Fibroblast of the aortic adventitia (primary cell): ENCODE data around the gene SMIM14. TPM values are rescaled to one million over a fixed set of nuclear protein-coding genes. Genes with fewer than 3 reads are reported as not detected.
A peak's percentile ranks its signal among the peaks of the same experiment; 100 is the strongest.

Experiments used
- DNase-seq: peaks from one replicate; pipeline ENCODE4 v3.0.0-alpha.2; 2010; ENCODE audit warnings: low read depth
- H3K4me3 ChIP-seq: 2 replicates; pipeline ENCODE4 v1.5.1; 2011; ENCODE audit warnings: low read depth, mild to moderate bottlenecking, control low read depth, low read length, moderate library complexity
- total RNA-seq: library from RNA; depleted of rRNA; stranded (reverse); fragments of >200 nt; gene quantifications from 2 replicates; pipeline ENCODE4 v1.2.3, GENCODE V29; 2012; ENCODE audit warnings: low replicate concordance
- TF ChIP-seq, protein P1 (sequence below): IDR thresholded peaks from 2 replicates; pipeline ENCODE4 v1.5.1; 2011; ENCODE audit warnings: mild to moderate bottlenecking, low read length, control low read depth, inconsistent platforms; ENCODE audit not compliant: insufficient read depth

SMIM14 gene
- total RNA-seq, 1 donor: 122 TPM

DNA sequence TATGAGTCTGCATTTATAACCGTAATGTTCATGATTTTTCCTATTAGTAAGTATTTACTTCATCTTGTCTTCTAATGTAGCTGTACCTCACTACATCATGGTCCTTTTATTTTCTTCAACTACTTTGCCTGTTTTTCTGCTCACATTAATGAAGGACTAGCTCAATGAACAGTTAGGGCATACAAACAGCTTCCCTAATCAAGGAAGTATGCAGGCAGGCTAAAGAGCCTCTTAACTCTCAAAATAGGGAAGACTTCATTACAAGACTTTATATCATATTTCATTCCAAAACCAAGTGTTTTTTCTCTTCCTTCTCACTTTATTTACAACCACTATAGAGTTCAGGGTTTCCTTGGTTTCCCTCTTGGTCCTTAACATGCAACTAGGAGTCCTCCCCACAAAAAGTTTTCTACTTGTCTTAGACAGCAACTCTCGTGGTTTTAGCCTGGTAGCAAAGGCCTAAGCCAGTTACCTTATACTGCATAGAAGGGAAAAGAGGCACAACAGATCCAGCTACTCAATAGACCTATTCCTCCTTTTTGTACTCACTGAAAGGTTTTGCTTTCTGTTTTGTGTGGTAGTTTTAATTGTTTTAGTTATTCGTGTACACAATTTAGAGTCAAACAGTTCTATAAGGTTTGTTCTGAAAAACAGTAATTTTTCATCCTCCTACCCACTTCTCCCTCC is 40.8 kb downstream of the SMIM14 start:
- no peak overlapping the region for H3K4me3 ChIP-seq
- DNase-seq: no peak
- TF ChIP-seq, protein P1, sequence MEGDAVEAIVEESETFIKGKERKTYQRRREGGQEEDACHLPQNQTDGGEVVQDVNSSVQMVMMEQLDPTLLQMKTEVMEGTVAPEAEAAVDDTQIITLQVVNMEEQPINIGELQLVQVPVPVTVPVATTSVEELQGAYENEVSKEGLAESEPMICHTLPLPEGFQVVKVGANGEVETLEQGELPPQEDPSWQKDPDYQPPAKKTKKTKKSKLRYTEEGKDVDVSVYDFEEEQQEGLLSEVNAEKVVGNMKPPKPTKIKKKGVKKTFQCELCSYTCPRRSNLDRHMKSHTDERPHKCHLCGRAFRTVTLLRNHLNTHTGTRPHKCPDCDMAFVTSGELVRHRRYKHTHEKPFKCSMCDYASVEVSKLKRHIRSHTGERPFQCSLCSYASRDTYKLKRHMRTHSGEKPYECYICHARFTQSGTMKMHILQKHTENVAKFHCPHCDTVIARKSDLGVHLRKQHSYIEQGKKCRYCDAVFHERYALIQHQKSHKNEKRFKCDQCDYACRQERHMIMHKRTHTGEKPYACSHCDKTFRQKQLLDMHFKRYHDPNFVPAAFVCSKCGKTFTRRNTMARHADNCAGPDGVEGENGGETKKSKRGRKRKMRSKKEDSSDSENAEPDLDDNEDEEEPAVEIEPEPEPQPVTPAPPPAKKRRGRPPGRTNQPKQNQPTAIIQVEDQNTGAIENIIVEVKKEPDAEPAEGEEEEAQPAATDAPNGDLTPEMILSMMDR: no peak

DNA sequence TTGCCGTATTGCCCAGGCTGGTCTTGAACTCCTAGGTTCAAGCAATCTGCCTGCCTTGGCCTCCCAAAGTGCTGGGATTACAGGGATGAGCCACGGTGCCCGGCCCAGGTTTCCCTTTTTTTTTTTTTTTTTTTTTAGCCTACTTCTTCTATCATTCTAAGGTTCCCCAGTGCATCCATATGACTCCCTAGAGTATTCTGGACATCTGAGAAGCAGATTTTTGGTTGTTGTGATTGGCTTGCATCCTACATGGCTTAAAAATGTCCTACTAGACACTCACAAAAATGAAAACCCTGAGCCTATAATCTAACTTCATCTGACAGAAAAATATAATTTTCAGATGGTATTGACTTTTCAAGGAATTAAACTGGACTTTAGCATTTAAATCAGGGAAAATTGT is 41.7 kb downstream of the SMIM14 start:
- DNase-seq: no peak
- TF ChIP-seq, protein P1: no peak
- no peak overlapping the region for H3K4me3 ChIP-seq

DNA sequence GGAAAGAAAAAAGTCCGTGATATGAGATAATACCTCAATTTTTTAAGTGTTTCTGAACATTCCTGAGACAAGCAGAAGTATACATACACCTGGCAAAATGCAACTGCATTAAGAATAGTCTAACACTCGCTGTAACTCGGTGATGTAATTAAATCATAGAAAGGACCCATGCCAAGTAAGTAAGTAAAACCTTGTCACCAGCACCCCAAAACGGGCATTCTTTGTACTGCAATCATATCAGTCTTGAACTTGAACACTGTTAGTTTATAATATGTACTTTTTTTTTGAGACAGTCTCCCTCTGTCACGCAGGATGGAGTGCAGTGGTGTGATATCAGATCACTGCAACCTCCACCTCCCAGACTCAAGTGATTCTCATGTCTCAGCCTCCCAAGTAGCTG is 47.4 kb downstream of the SMIM14 start:
- peak; percentile 62 for DNase-seq
- TF ChIP-seq, protein P1: peak; percentile 32
- H3K4me3 ChIP-seq: no peak overlapping the region

DNA sequence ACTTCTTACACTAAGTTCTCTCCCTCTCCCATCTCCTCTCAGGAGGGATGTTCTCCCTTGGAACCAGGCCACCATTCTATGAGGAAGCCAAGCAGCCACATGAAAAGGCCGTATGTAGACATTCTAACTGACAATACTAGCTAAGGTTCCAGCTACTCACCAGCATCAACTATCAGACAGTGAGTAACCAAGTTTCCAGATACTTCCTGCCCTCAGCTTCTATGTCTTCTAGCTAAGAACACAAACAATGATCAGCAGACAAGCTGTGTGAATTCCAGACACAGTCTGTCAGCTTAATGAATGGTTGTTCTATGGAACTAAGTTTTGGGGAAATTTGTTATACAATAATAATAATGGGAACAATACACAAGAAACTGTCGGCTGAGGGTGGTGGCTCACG is 50.8 kb downstream of the SMIM14 start:
- no peak overlapping the region for H3K4me3 ChIP-seq
- TF ChIP-seq, protein P1: no peak
- DNase-seq: peak; percentile 65

DNA sequence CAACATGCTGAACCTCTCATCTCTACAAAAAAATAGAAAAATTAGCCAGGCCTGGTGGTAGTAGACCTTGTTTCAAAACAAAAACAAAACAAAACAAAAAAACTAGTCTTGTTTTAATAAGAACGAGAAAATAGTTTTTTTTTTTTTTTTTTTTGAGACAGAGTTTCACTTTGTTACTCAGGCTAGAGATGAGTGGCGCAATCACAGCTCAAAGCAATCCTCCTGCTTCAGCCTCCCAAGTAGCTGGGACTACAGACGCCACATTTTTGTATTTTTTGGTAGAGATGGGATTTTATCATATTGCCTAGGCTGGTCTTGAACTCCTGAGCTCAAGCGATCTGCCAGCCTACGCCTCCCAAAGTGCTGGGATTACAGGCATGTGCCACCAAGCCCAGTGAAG is 63.7 kb downstream of the SMIM14 start:
- no peak for DNase-seq
- TF ChIP-seq, protein P1: no peak
- no peak overlapping the region for H3K4me3 ChIP-seq

DNA sequence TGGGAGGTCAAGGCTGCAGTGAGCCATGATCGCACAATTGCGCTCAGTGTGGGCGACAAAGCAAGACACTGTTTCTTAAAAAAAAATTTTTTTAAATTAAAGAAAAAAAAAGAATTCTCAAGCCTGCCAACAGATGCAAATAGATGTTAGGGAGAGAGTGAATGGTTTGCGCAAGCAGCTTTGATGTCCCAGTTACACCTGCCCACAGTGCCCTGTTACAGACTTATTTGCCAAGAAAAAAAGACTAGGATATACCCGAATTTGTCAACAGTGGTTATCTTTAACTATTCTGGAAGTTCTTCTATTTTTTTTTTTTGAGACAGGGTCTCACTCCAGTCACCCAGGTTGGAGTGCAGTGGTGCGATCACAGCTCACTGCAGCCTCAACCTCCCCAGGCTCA is 67.2 kb downstream of the SMIM14 start:
- no peak for DNase-seq
- TF ChIP-seq, protein P1: no peak
- no peak overlapping the region for H3K4me3 ChIP-seq

DNA sequence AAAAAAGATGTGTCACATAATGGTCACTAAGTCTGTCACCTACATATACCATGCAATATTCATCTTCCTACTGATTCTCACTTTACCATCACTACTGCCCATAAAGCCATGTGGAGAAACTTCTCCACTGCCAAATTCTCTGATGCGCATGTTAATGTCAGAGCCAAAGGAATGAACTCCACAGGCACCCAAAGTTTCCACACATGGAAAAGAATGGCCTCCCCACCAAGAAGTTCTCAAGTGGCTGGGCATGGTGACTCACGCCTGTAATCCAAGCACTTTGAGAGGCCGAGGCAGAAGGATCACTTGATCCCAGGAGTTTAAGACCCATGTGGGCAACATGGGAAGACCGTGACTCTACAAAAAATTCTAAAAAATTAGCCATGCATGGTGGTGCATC is 67.6 kb downstream of the SMIM14 start:
- no peak overlapping the region for H3K4me3 ChIP-seq
- no peak for DNase-seq
- TF ChIP-seq, protein P1: no peak
